ENCODE data around the gene FGF7. TPM values are rescaled to one million over a fixed set of nuclear protein-coding genes. Genes with fewer than 3 reads are reported as not detected.

The FGF7 gene
- total and polyA plus RNA-seq, 10 of the 15 experiments (the other 5 are each of a cell fraction or from before 2014, with no cell fraction given), result 0.08 TPM; not detected in 9

- intact Hi-C loops (cut with micrococcal nuclease; ENCODE audit: unreplicated experiment), result no loop called here
- Histone ChIP-seq H3K9ac (ENCODE audit: control insufficient read depth, insufficient read depth, low read length) (no peak overlapping the region), H3K4me1 (ENCODE audit: control insufficient read depth, insufficient read depth, low read length) (peaks cover 7% of the 10 kb centered on the region), H3K27ac (ENCODE audit: control insufficient read depth, insufficient read depth) (no peak overlapping the region), H3K4me3 (no peak overlapping the region), H3K36me3 (ENCODE audit: control insufficient read depth in 2 of 2, insufficient read depth in 2 of 2, low read length in 1 of 2) (no peaks in the 10 kb centered on the region), H3K9me3 (replicated peaks; ENCODE audit: control insufficient read depth, insufficient read depth, low read length) (no peaks in the 10 kb centered on the region), H4K20me1 (ENCODE audit: control insufficient read depth, insufficient read depth) (no peaks in the 10 kb centered on the region), H3K27me3 (replicated peaks in 1 of 2; ENCODE audit: control insufficient read depth in 2 of 2, insufficient read depth in 2 of 2, low read length in 1 of 2) (no peaks in the 10 kb centered on the region), H2AFZ (ENCODE audit: control insufficient read depth, low read depth, low read length) (no peak overlapping the region), H3K4me2 (ENCODE audit: control insufficient read depth, insufficient read depth) (no peak overlapping the region), H3K79me2 (ENCODE audit: control insufficient read depth, insufficient read depth, low read length) (no peaks in the 10 kb centered on the region)
- FAIRE-seq (no peak), DNase-seq (ENCODE audit: low read depth, low spot score) (no peak), ATAC-seq (no peak)
- WGBS (ENCODE audit: insufficient coverage, insufficient replicate concordance, low lambda C conversion rate, missing lambda C conversion rate), result 67% methylated on average over 3 of the region's 3 CpGs
- in situ Hi-C loops (cut with MboI), result no loop called here
- POLR2A ChIA-PET, result no interaction called here
- no TSS peak for BruUV-seq (replicated peaks)
- SMC1A ChIA-PET (ENCODE audit: uncharacterized antibody, unreplicated experiment), result no interaction called here
- CTCF ChIA-PET, result interaction anchor here (0.6 kb wide), 1 partner anchor 232 kb away, joined by 3 read pairs; no protein-coding TSS in a partner anchor
- RAD21 ChIA-PET (ENCODE audit: unreplicated experiment), result no interaction called here
- no peak for TF ChIP-seq RCOR1 (conservative IDR thresholded peaks at IDR 0.05; ENCODE audit: low read depth, low read length)
- no peak for TF ChIP-seq ZBTB33 (IDR thresholded peaks at IDR 0.05)
- no peak for TF ChIP-seq EP300 (IDR thresholded peaks at IDR 0.05; ENCODE audit: borderline replicate concordance in 1 of 2, control insufficient read depth in 1 of 2, low read depth in 2 of 2, low read length in 2 of 2)
- TF ChIP-seq TCF12 (IDR thresholded peaks at IDR 0.05; ENCODE audit: low read depth, low read length), result no peak
- no peak for TF ChIP-seq JUND (IDR thresholded peaks at IDR 0.05; ENCODE audit: low read depth, low read length)
- TF ChIP-seq ATF2 (IDR thresholded peaks at IDR 0.05; ENCODE audit: low read length), result no peak
- no peak for TF ChIP-seq RB1 (IDR thresholded peaks at IDR 0.05; ENCODE audit: borderline replicate concordance)
- no peak for TF ChIP-seq IKZF1 (conservative IDR thresholded peaks at IDR 0.05)
- TF ChIP-seq POLR2AphosphoS2 (IDR thresholded peaks at IDR 0.05; ENCODE audit: low read depth, low read length), result no peak
- TF ChIP-seq FOXM1 (IDR thresholded peaks at IDR 0.05; ENCODE audit: low read depth, low read length), result no peak
- no peak for TF ChIP-seq SREBF2 (IDR thresholded peaks at IDR 0.05; ENCODE audit: low read length)
- TF ChIP-seq E4F1 (IDR thresholded peaks at IDR 0.05; ENCODE audit: borderline replicate concordance, partially characterized antibody), result no peak
- no peak for TF ChIP-seq SMC3 (IDR thresholded peaks at IDR 0.05; ENCODE audit: borderline replicate concordance, low read length)
- TF ChIP-seq YBX1 (IDR thresholded peaks at IDR 0.05), result no peak
- no peak for TF ChIP-seq SUZ12 (IDR thresholded peaks at IDR 0.05; ENCODE audit: unreplicated experiment)
- no peak for TF ChIP-seq PML (IDR thresholded peaks at IDR 0.05; ENCODE audit: low read length)
- no peak for TF ChIP-seq MLLT1 (IDR thresholded peaks at IDR 0.05)
These were observed 44.9 kb downstream of the FGF7 start for GRCh38 chr15:49467746-49468480.
